ENCODE data around the gene KRTAP19-4.

DNA sequence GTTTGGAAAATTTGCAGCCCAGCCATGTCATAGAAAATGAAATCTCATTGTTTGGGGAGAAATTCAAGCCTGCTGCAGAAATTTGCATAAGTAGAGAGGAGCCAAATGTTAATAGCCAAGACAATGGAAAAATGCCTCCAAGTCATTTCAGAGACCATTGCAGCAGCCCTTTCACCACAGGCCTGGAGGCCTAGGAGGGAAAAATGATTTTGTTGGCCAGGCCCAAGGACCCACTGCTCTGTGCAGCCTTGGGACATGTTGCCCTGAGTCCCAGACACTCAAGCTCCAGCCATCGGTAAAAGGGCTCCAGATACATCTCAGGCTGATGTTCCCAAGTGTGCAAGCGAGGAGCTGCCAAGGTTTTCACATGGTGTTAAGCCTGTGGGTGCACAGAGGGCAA is 10.8 kb downstream of the KRTAP19-4 start:
- TF ChIP-seq, protein P1, sequence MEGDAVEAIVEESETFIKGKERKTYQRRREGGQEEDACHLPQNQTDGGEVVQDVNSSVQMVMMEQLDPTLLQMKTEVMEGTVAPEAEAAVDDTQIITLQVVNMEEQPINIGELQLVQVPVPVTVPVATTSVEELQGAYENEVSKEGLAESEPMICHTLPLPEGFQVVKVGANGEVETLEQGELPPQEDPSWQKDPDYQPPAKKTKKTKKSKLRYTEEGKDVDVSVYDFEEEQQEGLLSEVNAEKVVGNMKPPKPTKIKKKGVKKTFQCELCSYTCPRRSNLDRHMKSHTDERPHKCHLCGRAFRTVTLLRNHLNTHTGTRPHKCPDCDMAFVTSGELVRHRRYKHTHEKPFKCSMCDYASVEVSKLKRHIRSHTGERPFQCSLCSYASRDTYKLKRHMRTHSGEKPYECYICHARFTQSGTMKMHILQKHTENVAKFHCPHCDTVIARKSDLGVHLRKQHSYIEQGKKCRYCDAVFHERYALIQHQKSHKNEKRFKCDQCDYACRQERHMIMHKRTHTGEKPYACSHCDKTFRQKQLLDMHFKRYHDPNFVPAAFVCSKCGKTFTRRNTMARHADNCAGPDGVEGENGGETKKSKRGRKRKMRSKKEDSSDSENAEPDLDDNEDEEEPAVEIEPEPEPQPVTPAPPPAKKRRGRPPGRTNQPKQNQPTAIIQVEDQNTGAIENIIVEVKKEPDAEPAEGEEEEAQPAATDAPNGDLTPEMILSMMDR (IDR thresholded peaks at IDR 0.05) = no peak
- no peak for TF ChIP-seq POLR2A (IDR thresholded peaks at IDR 0.05)

All from adrenal gland (tissue), 5 donors.